ENCODE results near the gene GPA33.

- TF ChIP-seq EZH2phosphoT487 (IDR thresholded peaks at IDR 0.05; ENCODE audit: low read depth, severe bottlenecking, unreplicated experiment) (no peak), EZH2 (IDR thresholded peaks at IDR 0.05; ENCODE audit: borderline replicate concordance) (no peak)
Measured at GRCh38 chr1:167110586-167110985, 20.4 kb upstream of the GPA33 start.
